ENCODE results near the gene LAMA3. TPM values are rescaled to one million over a fixed set of nuclear protein-coding genes. Genes with fewer than 3 reads are reported as not detected.

LAMA3 gene
- polyA plus RNA-seq, 6 donors from 2014 or later = 0.07 to 0.45 TPM; not detected in 4

GRCh38 chr18:23868136-23868785, 179.0 kb downstream of the LAMA3 start:
- peak overlapping the region in 2 of 8 donors; percentile 22 to 76 for H3K4me3 Mint-ChIP-seq
- no peak for ATAC-seq (ENCODE audit: low read depth in 2 of 2)
- peaks cover 55 to 73% (median 66%) of the 10 kb centered on the region in 3 donors for H3K4me1 Mint-ChIP-seq
- DNase-seq = no peak
- H3K27ac Mint-ChIP-seq = no peak overlapping the region
- H3K27me3 Mint-ChIP-seq = no peaks in the 10 kb centered on the region
- H3K36me3 Mint-ChIP-seq = no peaks in the 10 kb centered on the region
- H3K9me3 Mint-ChIP-seq = peaks cover 0 to 6% (median 2%) of the 10 kb centered on the region in 7 donors

GRCh38 chr18:23870676-23871380, 181.6 kb downstream of the LAMA3 start:
- H3K9me3 Mint-ChIP-seq = no peaks in the 10 kb centered on the region
- no peaks in the 10 kb centered on the region for H3K27me3 Mint-ChIP-seq
- peaks cover 35 to 47% (median 42%) of the 10 kb centered on the region in 3 donors for H3K4me1 Mint-ChIP-seq
- ATAC-seq (ENCODE audit: low read depth in 2 of 2) (no peak), DNase-seq (no peak)
- peak overlapping the region in 6 of 8 donors; percentile 18 to 80 (median 56) for H3K4me3 Mint-ChIP-seq
- peak overlapping the region in 4 of 6 donors; percentile 63 to 92 (median 89) for H3K27ac Mint-ChIP-seq
- no peaks in the 10 kb centered on the region for H3K36me3 Mint-ChIP-seq

DNA sequence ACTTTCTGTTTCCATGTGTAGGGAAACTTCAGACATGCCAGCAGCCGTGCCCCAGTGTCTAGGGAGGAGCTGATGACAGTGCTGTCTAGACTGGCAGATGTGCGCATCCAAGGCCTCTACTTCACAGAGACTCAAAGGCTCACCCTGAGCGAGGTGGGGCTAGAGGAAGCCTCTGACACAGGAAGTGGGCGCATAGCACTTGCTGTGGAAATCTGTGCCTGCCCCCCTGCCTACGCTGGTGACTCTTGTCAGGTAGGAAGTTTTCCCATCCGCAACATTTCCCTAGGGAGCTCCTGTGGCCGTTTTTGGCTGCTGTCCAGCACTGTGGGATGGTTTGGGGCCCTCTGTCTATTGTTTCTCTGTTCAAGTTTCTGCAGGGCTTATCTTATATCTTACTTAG, 182.2 kb downstream of the LAMA3 start:
- DNase-seq (peak; percentile 43), ATAC-seq (ENCODE audit: low read depth in 2 of 2) (peak; percentile 94 to 98)
- peak overlapping the region in 6 of 8 donors; percentile 18 to 80 (median 56) for H3K4me3 Mint-ChIP-seq
- no peaks in the 10 kb centered on the region for H3K9me3 Mint-ChIP-seq
- H3K36me3 Mint-ChIP-seq = no peaks in the 10 kb centered on the region
- peaks cover 29 to 42% (median 36%) of the 10 kb centered on the region in 3 donors for H3K4me1 Mint-ChIP-seq
- no peaks in the 10 kb centered on the region for H3K27me3 Mint-ChIP-seq
- peak overlapping the region in 4 of 6 donors; percentile 63 to 90 (median 88) for H3K27ac Mint-ChIP-seq

DNA sequence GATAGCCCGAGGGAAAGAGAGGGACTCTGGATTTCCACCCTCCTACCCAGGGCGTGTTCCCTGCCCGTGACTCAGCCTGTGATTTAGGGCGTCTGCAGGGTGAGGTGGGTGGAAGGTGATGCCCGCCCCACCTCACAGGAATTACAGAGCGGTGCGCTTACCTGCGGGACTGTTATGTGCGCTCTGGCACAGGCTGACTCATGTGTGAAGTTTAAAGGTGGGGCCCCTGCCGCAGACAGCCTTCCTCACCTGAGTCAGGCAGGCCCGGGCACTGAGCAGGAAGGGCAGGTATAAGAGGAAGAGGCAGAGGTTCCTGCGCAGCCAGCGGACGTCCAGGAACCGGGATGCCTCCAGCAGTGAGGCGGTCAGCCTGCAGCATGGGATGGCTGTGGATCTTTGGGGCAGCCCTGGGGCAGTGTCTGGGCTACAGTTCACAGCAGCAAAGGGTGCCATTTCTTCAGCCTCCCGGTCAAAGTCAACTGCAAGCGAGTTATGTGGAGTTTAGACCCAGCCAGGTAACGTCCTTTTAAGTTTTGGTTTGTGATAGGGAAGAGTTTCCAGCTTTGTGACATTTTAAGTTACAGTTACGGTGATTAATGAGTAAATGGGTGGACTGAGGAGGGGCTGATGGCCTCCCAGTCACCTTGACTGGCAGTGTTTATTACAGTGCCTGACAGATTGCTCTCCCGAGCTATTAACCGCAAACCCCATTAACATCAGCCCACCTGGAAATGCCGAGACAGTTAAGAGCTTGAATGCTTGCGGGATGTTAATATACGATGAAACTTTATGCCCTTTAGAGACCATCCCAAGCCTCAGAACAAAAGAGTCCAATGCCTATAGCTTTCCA, 183.7 kb downstream of the LAMA3 start:
- Mint-ChIP-seq H3K4me3 (peak overlapping the region in 1 of 8 donors; percentile 25), H3K27me3 (peaks cover 0 to 4% (median 0%) of the 10 kb centered on the region in 3 donors), H3K36me3 (no peaks in the 10 kb centered on the region), H3K27ac (no peak overlapping the region), H3K4me1 (peaks cover 19 to 30% (median 23%) of the 10 kb centered on the region in 3 donors), H3K9me3 (no peaks in the 10 kb centered on the region)
- DNase-seq (no peak), ATAC-seq (ENCODE audit: low read depth in 2 of 2) (no peak)

DNA sequence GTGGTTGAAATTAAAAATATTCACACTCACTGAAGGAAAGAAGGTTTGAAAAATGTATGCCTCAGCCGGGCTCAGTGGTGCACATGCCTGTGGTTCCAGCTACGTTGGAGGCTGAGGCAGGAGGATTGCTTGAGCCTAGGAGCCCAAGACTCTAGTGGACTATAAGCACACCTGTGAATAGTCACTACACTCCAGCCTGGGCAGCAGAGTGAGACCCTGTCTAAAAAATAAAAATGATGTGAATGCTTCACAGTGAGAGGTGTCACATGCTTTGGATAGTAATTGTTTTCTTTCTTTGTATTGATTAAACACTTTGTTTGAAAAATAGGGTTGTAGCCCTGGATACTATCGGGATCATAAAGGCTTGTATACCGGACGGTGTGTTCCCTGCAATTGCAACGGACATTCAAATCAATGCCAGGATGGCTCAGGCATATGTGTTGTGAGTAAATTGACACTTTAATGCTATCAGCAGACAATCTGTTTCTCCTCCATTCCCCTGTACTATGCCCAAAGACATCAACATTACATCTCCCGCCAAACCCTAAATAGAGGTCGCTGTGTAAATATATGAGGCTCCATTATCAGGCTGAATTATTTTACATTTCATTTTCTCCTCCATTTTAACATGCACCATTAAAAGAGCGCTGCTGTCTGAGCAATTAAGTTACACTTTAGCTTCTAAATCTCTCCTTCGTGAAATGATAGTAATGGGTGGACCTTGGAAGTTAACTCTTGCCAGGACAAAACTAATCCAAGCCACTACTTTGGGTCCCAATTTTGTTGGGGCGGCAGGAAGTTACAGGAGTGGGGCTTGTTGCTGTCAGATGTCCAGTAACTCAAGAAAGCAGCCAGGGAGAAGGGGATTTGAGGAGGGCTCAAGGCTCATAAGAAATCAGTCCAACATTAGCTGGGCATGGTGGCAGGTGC, 187.0 kb downstream of the LAMA3 start:
- Mint-ChIP-seq H3K4me3 (no peak overlapping the region), H3K4me1 (peaks cover 14 to 16% (median 16%) of the 10 kb centered on the region in 3 donors), H3K27me3 (peaks cover 0 to 15% (median 4%) of the 10 kb centered on the region in 3 donors), H3K9me3 (no peaks in the 10 kb centered on the region), H3K27ac (peak overlapping the region in 2 of 6 donors; percentile 1 to 65), H3K36me3 (no peaks in the 10 kb centered on the region)
- no peak for ATAC-seq (ENCODE audit: low read depth in 2 of 2)
- DNase-seq = no peak

DNA sequence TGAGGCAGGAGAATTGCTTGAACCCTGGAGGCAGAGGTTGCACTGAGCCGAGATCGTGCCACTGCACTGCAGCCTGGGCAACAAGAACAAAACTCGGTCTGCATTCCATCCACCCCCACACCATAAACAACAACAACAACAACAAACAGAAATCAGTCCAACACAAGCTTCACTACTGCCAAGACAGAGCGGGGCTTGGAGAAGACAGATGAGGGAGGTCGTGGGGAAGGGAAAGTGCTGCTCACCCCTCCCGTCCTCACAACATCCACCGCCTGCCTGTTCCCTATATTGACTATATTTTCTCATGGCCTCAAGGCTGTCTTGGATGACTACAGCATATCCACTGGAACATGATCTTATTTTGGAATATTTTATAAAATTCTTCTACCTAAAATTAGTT, 187.7 kb downstream of the LAMA3 start:
- DNase-seq = no peak
- ATAC-seq (ENCODE audit: low read depth in 2 of 2) = no peak
- Mint-ChIP-seq H3K4me1 (peaks cover 8 to 12% (median 9%) of the 10 kb centered on the region in 3 donors), H3K36me3 (no peaks in the 10 kb centered on the region), H3K4me3 (no peak overlapping the region), H3K27me3 (peaks cover 0 to 15% (median 4%) of the 10 kb centered on the region in 3 donors), H3K27ac (no peak overlapping the region), H3K9me3 (no peaks in the 10 kb centered on the region)

GRCh38 chr18:23877371-23877770, 188.1 kb downstream of the LAMA3 start:
- H3K36me3 Mint-ChIP-seq = no peaks in the 10 kb centered on the region
- no peak overlapping the region for H3K27ac Mint-ChIP-seq

GRCh38 chr18:23878336-23878900, 189.2 kb downstream of the LAMA3 start:
- Mint-ChIP-seq H3K36me3 (no peaks in the 10 kb centered on the region), H3K4me1 (peaks cover 0 to 10% (median 1%) of the 10 kb centered on the region in 3 donors), H3K9me3 (no peaks in the 10 kb centered on the region), H3K27me3 (peaks cover 0 to 15% (median 4%) of the 10 kb centered on the region in 3 donors), H3K4me3 (no peak overlapping the region), H3K27ac (no peak overlapping the region)
- DNase-seq = no peak
- no peak for ATAC-seq (ENCODE audit: low read depth in 2 of 2)

More at GRCh38 chr18:23877371-23877770, 188.1 kb downstream of the LAMA3 start:
- DNase-seq (no peak), ATAC-seq (ENCODE audit: low read depth in 2 of 2) (no peak)
- Mint-ChIP-seq H3K9me3 (no peaks in the 10 kb centered on the region), H3K4me3 (no peak overlapping the region), H3K4me1 (peaks cover 4 to 13% (median 6%) of the 10 kb centered on the region in 3 donors), H3K27me3 (peaks cover 0 to 15% (median 4%) of the 10 kb centered on the region in 3 donors)

GRCh38 chr18:23879126-23879525, 189.9 kb downstream of the LAMA3 start:
- H3K27ac Mint-ChIP-seq = no peak overlapping the region
- H3K9me3 Mint-ChIP-seq = no peaks in the 10 kb centered on the region

GRCh38 chr18:23879544-23879943, 190.3 kb downstream of the LAMA3 start:
- Mint-ChIP-seq H3K4me3 (no peak overlapping the region), H3K27ac (no peak overlapping the region), H3K9me3 (no peaks in the 10 kb centered on the region), H3K27me3 (peaks cover 0 to 15% (median 4%) of the 10 kb centered on the region in 3 donors), H3K4me1 (peaks cover 0 to 10% (median 1%) of the 10 kb centered on the region in 3 donors), H3K36me3 (no peaks in the 10 kb centered on the region)
- DNase-seq (no peak), ATAC-seq (ENCODE audit: low read depth in 2 of 2) (no peak)

More at GRCh38 chr18:23879126-23879525, 189.9 kb downstream of the LAMA3 start:
- DNase-seq (no peak), ATAC-seq (ENCODE audit: low read depth in 2 of 2) (no peak)
- Mint-ChIP-seq H3K36me3 (no peaks in the 10 kb centered on the region), H3K4me1 (peaks cover 0 to 10% (median 1%) of the 10 kb centered on the region in 3 donors), H3K4me3 (no peak overlapping the region), H3K27me3 (peaks cover 0 to 15% (median 4%) of the 10 kb centered on the region in 3 donors)

- Mint-ChIP-seq H3K27me3 (peaks cover 0 to 15% (median 4%) of the 10 kb centered on the region in 3 donors), H3K9me3 (no peaks in the 10 kb centered on the region), H3K27ac (no peak overlapping the region), H3K4me1 (peaks cover 1 to 13% (median 4%) of the 10 kb centered on the region in 3 donors), H3K36me3 (no peaks in the 10 kb centered on the region), H3K4me3 (no peak overlapping the region)
- no peak for ATAC-seq (ENCODE audit: low read depth in 2 of 2)
- DNase-seq = no peak
These were observed 190.8 kb downstream of the LAMA3 start for GRCh38 chr18:23879966-23880565.
